Measurements from ENCODE around the gene C17orf113. TPM values are rescaled to one million over a fixed set of nuclear protein-coding genes. Genes with fewer than 3 reads are reported as not detected.

The C17orf113 gene
- total RNA-seq, 1 donor from 2014 or later, result 0.59 TPM

DNA sequence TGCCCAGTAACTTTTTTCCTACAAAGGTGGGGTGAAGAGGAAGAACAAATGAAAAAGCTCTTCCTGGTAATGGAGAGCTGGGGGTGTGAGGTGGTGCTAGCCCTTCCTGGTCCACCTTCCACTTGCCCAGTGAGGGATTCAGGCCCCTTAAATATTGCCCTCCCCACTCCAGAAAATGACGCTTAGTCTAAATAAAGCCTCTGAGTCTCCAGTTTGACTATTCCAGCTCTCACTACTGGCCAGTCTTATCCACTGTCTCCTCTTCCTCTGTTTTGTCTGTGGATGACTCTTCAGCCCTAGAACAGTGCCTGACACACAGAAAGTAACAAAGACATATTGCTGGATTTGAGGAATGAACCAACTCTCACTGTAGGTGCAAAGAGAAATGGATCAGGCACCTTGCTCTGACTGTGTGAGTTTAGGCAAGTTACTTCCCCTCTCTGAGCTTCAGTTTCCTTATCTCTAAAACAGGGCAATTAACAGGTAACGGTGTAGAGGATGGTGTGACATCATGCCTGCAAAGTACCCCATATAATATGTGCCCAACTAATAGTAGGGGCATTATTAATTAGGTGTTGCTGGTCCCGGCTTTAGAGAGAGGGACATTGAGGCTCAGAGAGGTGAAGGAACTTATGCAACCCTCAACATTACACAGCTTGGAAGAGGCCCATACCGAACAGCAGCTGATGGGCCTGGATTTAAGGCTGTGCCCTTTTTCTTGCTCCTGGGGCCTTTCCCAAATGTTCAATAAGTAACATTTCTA lies 26.6 kb upstream of the C17orf113 start:
- intact Hi-C loops (cut with DNase I), result no loop called here
- no peak for DNase-seq
- ATAC-seq (ENCODE audit: poor library complexity), result no peak

DNA sequence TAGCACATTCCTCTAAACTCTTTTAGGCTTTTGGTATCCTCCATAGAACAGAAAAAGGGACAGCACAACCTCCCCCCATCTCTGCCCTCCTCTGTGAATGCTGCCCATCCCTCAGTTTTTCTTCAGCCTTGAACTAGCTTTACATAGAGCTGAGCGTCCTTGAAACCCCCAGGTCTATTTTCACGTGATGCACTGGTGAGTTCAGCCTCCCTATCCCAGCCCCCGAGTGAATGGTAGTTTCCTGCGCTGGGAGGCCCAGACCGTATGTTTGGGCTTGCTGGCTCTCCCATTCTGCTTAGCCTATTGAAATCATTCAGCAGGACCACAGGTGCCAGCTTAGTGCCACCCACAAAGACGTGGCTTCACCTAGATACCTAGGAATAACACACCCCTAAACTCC lies 25.4 kb upstream of the C17orf113 start:
- intact Hi-C loops (cut with DNase I), result no loop called here
- DNase-seq (no peak), ATAC-seq (ENCODE audit: poor library complexity) (no peak)

DNA sequence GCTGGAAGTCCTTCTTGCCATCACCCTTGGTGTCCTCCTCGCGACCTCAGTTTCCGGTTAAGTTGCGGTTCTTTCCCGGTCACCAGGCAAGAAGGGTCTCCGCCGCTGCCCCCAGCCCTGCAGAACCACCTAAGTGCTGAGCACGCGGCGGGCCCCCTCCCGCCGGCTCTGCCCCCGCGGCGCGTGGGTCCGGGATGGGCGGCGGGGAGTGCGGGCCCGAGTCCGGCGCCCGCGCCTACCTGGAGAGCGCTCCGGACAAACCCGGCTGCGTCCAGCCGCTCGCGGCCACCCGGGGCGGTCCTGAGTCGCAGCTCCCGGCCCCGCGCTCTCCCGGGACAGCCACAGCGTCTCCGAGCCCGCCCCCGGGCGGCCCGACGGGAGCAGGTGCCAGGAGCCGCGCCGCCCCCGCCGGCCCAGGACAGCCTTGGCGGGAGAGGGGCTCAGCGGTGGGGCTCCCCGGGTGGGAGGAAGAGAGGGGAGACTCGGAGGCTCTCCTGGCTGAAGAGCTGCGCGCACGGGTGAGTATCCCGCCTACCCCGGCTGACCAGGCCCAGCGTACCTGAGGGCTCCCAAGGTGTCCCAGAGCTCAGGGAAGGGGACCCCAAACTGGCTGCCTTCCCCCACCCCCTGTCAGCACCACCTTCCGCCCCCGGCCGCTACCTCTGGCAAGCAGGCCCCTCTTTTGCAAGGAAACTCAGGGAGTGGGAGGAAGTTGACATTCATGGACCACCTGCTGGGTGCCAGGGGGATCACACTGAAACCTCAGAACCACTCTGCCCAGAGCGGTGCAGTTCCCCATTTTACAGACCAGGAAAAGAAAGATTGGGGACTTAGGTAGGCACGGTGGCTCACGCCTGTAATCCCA lies 22.2 kb upstream of the C17orf113 start:
- DNase-seq, result no peak
- peak; percentile 69 for ATAC-seq (ENCODE audit: poor library complexity)
- intact Hi-C loops (cut with DNase I), result no loop called here

DNA sequence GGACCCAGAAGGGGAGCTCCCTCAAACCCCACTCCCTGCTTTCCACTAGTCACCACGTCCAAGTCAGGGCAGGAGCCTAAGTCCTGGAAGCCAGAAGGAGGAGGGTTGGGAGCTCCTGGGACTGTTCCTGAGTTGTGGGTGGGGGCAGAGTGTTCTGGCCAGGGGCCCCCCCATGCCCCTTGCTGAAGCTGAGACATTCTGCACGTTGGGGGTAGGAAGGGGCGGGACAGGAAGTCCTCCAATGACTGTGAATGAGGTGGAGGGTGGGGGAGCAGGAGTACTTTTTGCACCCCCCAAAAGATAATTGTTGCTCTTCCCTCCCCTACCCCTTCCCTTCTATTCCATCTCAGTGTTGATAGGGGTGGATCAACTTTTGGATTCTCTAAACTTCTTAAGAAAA lies 21.4 kb upstream of the C17orf113 start:
- DNase-seq, result no peak
- no peak for ATAC-seq (ENCODE audit: poor library complexity)
- intact Hi-C loops (cut with DNase I), result no loop called here

DNA sequence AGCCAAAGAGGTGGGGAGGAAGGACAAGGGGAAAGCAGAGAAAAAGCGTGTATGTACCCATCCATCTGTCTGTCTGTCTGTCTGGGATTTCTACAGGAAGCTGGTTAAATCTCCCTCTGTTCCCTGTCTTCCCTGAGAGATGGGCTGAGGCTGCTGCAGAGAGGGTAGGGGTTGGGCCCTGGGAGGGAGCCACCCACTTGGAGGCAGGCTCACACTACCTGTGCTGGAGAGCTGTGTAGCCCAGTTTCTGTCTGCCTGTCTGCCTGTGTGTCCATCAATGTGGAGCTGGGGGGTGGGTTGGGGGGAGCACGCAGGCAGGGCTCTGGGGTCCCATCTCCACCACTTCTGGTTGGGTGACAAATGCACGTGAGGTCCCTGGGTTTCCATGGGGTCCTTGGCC lies 18.6 kb upstream of the C17orf113 start:
- intact Hi-C loops (cut with DNase I), result loop anchor here (5.0 kb wide), 1 partner anchor 33 kb away; no protein-coding TSS in a partner anchor
- DNase-seq (no peak), ATAC-seq (ENCODE audit: poor library complexity) (no peak)

DNA sequence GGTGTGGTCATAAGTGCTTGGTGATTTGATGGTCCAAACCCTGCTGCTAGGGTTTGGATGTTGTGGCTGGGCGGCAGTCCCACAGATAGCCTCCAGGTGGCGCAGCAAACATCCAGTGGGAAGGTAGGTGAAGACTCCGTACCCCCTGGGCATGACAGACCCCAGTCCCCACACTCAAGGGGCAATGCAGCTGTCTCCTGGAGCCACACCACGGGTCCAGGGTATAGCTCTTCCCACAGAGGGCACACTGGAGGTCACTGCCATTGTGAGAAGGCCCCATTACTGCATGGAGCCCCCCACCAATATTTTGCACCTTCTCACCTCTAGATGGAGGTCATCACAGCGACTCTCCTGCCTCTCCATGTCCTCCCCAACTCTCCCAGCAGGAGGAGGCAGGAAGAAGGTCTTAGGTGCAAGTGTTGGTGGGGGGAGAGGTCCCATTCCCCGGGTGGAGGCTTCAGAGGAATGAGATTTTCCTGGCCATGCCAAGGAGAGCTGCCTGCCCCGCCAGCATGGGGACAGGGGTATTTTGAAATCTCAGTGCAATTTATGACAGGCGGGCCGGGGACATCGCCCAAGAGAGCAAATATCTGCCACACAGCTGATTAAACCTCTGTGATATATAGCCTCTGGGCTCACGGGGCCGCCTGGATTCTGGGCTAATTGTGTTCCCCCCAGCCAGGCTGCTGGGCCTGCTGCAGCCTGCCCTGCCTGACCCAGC lies 17.1 kb upstream of the C17orf113 start:
- peak; percentile 77 for DNase-seq
- ATAC-seq (ENCODE audit: poor library complexity), result peak; percentile 40
- intact Hi-C loops (cut with DNase I), result loop anchor here (5.0 kb wide), 1 partner anchor 35 kb away; no protein-coding TSS in a partner anchor

DNA sequence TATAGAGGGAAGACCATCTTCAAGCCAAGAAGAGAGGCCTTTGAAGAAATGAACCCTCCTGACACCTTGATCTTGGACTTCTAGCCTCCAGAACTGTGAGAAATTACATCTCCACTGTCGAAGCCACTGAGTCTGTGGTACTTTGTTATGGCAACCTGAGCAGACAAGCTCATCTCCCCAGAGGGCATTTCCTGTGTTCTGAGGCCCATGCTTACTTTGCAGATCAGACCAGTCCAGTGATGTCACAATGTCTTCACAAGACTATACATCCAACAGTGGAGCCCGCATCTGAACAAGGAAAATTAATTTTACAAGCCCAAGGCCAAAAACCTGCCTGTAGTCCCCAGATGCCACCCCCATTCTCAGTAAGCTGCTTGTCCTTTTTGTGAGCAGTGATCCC lies 14.8 kb upstream of the C17orf113 start:
- DNase-seq, result no peak
- ATAC-seq (ENCODE audit: poor library complexity), result no peak
- intact Hi-C loops (cut with DNase I), result loop anchor here (5.0 kb wide), 1 partner anchor 37 kb away; no protein-coding TSS in a partner anchor

DNA sequence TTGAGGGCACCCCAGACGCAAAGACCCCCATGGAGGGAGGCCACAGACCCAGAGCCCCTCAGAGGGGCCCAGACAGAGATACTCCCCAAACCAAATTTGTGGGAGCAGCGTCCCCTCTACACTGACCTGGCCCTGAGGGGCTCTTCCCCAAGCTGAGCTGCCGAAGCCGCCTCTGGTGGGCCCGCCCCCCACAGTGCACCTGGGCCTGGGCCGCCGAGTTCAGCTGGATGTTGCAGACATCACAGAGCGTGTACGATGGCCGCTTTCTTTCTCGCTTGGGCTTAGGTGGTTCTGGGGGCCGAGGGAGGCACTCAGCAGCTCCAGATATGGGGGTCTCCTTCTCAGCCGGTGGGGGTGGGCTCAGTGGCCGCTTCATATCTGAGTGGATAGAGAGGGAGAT lies 12.3 kb upstream of the C17orf113 start:
- no peak for DNase-seq
- intact Hi-C loops (cut with DNase I), result no loop called here
- ATAC-seq (ENCODE audit: poor library complexity), result no peak

DNA sequence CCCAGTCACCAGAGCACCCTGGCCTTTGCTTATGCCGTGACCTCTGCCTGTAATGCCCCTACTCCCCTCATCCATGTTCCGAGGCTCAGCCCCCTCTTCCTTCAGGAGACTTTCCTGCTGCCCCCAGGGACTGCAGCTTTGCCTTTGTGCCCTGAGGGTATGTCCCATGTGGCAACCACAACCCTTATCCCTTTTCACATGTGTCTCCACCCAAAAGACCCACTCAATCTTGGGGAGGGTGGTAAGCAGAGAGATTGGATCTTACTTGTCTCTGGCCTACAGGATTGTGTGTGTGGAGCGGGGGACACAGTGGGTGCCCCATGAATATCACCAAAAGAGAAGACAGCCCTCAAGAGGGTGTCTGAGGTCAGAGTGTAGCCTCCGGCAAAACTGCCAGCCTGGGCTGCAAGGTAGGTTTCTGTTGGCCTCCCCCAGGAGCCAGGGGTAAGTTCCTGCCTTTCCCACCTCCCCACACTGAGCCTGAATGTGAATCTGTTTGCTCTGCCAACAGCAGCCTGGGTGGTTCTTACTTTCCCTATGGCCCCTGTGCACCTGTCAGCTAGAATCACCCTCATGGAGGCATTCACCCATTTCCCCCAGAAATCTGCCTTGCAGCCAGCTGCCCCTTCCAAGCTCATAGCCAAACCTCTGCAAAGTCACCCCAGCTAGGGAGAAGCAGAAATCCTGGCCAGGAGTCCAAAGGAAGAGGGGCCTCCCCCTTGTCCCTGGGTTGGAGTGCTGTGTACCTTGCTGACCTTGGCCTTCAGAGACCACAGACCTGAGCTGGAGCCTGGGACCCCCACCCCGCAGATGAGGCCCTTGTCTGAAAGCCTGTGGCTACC lies 11.5 kb upstream of the C17orf113 start:
- intact Hi-C loops (cut with DNase I), result no loop called here
- DNase-seq, result no peak
- no peak for ATAC-seq (ENCODE audit: poor library complexity)

DNA sequence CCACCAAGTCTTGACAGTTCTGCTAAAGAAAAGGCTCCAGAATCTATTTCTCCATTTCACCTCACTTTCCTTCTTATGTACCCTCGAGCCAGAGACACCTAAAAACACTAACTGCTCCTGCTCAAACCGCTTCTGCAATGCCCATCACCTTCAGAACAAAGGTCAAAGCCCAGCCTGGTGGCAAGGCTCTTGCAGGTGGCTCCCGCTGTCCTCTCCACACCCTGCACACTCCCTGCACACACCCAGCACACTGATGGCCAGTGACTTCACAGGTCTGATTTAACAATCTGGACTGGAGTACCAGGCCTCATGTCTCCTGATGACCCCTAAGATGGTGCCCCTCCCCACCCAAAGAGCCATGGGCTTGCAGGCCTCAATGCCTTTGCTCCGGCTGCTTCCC lies 9.8 kb upstream of the C17orf113 start:
- intact Hi-C loops (cut with DNase I), result no loop called here
- ATAC-seq (ENCODE audit: poor library complexity) (no peak), DNase-seq (no peak)

DNA sequence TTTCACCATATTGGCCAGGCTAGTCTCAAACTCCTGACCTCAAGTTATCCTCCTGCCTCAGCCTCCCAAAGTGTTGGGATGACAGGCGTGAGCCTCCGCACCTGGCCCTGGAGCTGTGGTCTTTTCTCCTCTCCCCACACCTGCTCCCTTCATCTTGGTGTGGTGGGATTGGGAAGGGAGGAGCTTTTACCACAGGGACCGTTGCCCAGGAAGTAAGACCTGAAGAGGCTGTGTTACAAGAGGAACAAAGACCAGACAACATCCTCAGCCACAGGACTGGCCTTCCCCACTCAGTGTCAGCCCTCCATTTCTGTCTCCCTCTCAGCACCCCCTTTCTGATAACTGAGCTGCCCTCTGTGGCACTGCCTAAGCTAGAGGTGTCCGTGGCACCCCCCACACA lies 9.4 kb upstream of the C17orf113 start:
- intact Hi-C loops (cut with DNase I), result no loop called here
- ATAC-seq (ENCODE audit: poor library complexity), result no peak
- DNase-seq, result no peak

DNA sequence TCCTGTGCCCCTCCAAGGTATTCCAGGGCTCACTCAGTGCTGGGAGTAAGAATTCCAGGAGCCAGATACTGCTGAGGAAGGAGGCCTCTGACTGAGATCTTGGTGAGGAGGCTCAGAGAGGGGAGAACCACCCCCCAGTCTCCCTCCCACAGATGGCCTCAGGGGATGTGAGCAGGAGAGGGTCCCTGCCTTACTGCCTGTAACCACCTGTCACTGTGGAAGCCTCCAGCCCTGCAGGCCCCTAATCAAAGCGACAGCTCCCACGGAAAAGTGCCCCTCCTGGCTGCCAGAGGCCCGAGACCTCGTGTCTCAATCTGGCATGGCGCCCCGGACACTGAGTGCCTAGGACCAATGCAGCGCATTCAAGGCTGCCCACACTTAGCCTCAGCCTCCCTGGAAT lies 7.7 kb upstream of the C17orf113 start:
- DNase-seq (no peak), ATAC-seq (ENCODE audit: poor library complexity) (no peak)
- intact Hi-C loops (cut with DNase I), result no loop called here

DNA sequence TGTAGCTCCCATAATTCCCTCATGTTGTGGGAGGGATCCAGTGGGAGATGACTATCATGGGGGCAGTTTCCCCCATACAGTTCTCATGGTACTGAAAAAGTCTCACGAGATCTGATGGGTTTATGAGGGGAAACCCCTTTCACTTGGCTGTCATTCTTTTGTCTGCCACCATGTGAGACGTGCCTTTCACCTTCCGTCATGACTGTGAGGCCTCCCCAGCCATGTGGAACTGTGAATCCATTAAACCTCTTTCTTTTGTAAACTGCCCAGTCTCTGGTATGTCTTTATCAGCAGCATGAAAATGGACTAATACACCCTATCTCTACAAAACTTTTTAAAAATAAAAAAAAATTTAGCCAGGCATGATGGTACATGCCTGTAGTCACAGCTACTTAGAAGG lies 6.2 kb upstream of the C17orf113 start:
- no peak for DNase-seq
- intact Hi-C loops (cut with DNase I), result no loop called here
- no peak for ATAC-seq (ENCODE audit: poor library complexity)

DNA sequence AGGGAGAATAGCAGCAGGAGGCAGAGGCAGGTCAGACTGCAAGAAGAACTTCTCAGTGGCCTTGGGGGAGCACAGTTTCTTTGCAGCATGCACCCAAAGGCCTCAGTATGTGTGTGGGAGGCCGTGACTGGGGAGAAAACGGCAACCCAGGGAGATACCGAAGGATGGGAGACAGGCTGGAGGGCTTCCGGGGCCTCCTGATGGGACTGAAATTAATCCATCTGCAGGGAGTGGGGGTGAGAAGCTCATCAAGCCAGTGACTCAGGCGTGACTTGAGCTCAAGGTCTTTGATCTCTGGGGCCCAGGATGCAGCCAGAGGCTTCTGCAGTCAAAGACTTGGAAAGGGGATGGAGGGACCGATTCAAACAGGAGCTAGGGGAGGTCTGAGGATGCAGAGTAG lies 5.1 kb upstream of the C17orf113 start:
- intact Hi-C loops (cut with DNase I), result no loop called here
- no peak for ATAC-seq (ENCODE audit: poor library complexity)
- DNase-seq, result no peak

DNA sequence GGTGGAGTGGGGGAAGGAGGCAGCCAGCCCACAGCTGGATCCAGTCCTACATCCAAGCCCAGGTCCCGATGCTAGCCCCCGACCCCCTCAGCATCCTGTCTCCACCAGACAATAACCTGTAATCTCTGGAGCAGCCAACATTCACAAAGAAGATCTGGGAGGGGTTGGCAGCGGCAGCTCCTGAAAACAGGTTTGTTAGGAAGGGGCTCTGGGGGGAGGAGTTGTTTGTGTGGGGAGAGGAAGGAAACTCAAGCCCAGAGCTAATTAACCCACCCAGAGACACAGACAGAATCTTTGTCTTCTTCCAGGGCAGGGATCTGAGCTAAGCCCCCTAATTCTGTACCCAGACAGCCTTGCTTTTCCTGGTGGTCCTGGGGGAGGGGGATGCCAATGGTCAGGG lies 4.6 kb upstream of the C17orf113 start:
- no peak for DNase-seq
- intact Hi-C loops (cut with DNase I), result no loop called here
- ATAC-seq (ENCODE audit: poor library complexity), result no peak

DNA sequence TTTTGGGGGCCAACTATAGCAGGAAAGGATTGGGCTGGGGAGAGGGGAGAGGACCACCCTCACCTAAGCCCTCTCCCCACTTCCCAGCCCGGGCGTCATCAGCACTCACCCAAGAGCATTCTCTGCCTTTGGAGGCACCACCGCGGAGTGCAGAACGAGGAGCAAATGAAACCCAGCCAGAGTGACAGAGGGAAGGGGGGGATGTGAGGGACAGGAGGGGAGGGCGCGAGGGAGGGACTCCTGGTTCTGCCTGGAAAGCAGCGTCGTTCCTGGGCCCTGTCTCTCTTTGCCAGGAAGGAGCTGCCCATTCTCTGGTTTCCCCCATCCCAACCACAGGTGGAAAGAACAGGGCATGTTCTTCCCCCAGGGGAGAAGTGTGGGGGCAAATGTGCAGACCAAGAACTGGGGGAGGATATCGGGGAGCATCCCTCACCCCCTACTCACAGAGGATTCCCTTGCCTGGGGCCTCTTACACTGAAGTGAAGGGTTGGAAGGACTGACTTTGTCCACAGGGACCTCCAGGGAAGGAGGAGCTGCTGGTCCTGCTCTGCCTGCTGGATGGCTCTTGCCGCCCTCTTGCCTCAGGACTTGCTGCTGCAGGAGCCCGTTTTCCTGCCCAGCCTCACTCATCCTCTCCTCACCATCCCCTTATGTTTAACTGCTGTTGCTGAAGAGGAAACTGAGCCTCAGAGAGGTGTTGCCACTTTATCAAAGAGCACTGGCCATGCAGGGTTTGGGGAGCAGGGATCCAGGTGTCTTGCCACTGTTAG lies 3.5 kb upstream of the C17orf113 start:
- ATAC-seq (ENCODE audit: poor library complexity), result no peak

DNA sequence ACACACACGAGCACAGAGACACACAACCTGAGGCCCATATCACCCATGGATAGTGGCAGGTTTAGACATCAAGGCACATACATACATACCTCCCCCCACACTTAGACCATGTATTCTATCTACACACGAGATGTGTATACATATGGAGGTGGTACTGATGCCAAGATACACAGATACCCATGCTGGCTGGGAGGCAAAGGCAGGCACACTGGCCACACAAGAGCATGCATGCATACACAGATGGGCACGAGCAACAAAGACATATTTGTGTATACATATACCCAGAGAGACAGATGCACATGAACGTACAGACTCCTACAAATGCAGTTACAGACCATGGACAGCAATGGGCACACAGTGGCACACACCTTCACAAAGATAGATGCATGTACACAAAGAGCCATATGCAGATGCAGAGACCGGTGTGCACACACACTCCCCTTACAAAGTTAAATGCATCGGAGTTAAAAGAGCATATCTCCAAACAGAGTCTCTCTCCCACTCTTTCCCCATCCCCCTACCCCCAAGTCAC lies 2.0 kb upstream of the C17orf113 start:
- no peak for ATAC-seq (ENCODE audit: poor library complexity)

More for the DNA sequence above, 3.5 kb upstream of the C17orf113 start:
- intact Hi-C loops (cut with DNase I), result no loop called here
- no peak for DNase-seq

DNA sequence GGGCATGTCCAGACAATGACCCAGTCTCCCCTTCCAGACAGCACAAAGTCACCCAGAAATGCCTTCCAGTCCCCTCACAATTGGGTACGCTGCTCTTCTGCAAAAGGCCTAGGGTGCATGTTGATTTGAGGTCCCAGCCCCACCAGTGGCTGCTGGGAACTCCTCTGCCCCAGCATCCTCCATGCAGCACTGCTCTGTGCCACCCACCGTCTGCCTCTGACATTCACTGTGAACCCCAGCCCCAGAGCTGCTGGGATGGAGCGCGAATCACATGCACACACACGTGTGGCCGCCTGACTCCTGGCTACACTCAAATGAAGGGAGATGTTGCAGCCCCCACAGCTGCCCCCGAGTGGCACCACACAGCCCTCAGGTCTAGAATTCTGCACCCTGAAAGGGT lies 1.2 kb upstream of the C17orf113 start:
- intact Hi-C loops (cut with DNase I), result no loop called here
- no peak for ATAC-seq (ENCODE audit: poor library complexity)
- no peak for DNase-seq

More for the DNA sequence above, 2.0 kb upstream of the C17orf113 start:
- intact Hi-C loops (cut with DNase I), result no loop called here
- DNase-seq, result no peak
